Measurements from ENCODE around the gene CDH15.
"Not testable (repeated sequence)": the region's sequence is repeated elsewhere in the genome, so short reads cannot be mapped to it uniquely, and the experiment has no call there.

Gene CDH15

DNA sequence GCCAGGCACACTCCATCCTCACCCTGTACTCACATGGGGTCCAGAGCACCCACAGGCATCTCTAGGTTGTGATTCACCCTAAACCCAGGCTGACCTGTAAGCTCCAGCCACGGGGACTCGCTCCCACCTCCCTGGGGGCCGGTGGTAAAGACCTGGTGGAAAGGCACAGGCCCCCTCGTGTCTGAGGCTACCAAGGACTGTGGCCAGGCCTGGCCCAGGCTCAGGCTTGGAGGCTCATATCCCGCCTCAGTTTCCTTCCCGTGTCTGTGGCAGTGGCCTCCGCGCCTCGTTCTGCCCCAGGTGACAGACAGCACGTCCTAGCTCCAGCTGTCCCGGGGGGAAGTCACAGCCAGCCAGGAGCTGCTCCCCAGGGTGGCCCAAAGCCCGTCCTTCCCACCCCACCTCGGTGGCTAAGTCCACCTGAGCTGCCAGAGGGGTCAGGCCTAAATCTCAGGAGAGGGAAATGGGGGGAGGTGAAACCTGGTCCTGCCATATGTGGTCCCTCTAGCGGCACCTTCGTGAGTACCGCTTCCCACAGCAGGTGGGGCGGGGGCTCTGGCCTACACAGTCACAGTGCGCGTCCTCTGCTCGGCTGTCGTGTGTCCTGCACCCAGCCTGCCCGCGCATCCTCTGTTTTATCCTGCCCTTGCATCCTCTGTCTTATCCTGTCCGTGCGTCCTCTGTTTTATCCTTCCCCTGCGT is 12.6 kb downstream of the CDH15 start:
- no peak for TF ChIP-seq JUND (IDR thresholded peaks at IDR 0.05; ENCODE audit: low read depth)
- in situ Hi-C loops (cut with HindIII; ENCODE audit: low pct_unique_long_range_greater_than_20kb, low sequenced_read_pairs): no loop called here
- no peak for DNase-seq (ENCODE audit: low read depth in 1 of 2, low spot score in 1 of 2)

DNA sequence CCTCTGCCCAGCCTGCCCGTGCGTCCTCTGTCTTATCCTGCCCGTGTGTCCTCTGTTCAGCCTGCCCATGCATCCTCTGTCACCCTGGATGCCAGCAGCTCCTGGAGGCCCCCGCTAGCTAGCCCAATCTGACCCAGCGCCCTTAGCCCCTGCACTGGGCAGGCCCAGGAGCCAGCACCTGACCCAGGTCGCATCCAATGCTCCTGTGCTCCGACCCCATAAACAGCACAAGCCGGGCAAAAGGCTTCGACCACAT is 13.1 kb downstream of the CDH15 start:
- DNase-seq (ENCODE audit: low read depth in 1 of 2, low spot score in 1 of 2): no peak
- no peak for TF ChIP-seq JUND (IDR thresholded peaks at IDR 0.05; ENCODE audit: low read depth)
- in situ Hi-C loops (cut with HindIII; ENCODE audit: low pct_unique_long_range_greater_than_20kb, low sequenced_read_pairs): no loop called here

DNA sequence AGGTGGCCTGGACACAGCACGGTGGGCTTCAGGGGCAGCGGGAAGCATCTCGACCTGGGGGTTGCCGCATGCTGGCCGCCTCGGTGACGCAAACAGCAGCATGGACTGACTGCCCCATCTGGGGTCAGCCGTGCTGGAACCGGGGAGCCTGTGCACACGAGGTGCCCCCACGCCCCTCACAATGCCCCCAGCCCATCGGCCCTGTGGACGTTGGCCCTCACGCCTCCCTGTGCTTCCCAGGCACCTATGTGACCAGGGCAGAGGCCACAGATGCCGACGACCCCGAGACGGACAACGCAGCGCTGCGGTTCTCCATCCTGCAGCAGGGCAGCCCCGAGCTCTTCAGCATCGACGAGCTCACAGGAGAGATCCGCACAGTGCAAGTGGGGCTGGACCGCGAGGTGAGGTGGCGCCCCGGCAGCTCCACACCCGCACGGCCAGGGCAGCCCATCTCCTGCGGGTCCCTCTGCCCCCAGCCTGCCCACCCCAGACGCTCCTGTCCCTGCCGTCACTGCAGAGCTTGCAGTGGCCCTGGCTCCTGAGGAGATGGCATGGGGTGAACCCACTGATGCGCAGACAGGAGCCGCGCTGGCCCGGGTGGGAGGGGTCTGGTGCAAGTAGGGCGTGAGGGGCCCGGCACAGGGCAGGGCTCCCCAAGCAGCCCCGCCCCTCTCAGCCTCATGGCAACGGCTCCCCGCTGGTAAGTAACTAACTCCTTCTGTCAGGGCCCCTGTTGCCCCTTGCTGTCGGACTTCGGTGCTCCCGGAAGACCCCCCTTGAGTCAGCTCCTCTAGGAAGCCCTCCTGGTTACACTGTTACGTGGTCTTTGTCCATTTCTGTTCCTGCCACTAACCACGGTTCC is 13.6 kb downstream of the CDH15 start:
- no peak for DNase-seq (ENCODE audit: low read depth in 1 of 2, low spot score in 1 of 2)
- TF ChIP-seq JUND (IDR thresholded peaks at IDR 0.05; ENCODE audit: low read depth): no peak
- in situ Hi-C loops (cut with HindIII; ENCODE audit: low pct_unique_long_range_greater_than_20kb, low sequenced_read_pairs): no loop called here

DNA sequence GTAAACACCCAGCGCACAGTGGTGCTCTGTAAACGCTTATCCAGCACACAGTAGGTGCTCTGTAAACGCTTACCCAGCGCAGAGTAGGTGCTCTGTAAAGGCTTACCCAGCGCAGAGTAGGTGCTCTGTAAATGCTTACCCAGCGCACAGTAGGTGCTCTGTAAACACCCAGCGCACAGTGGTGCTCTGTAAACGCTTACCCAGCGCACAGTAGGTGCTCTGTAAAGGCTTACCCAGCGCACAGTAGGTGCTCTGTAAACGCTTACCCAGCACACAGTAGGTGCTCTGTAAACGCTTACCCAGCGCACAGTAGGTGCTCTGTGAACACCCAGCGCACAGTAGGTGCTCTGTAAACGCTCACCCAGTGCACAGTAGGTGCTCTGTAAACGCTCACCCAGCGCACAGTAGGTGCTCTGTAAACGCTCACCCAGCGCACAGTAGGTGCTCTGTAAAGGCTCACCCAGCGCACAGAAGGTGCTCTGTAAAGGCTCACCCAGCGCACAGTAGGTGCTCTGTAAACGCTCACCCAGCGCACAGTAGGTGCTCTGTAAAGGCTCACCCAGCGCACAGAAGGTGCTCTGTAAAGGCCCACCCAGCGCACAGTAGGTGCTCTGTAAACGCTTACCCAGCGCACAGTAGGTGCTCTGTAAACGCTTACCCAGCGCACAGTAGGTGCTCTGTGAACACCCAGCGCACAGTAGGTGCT is 14.5 kb downstream of the CDH15 start:
- in situ Hi-C loops (cut with HindIII; ENCODE audit: low pct_unique_long_range_greater_than_20kb, low sequenced_read_pairs); DNase-seq (ENCODE audit: low read depth in 1 of 2, low spot score in 1 of 2): not testable (repeated sequence)

DNA sequence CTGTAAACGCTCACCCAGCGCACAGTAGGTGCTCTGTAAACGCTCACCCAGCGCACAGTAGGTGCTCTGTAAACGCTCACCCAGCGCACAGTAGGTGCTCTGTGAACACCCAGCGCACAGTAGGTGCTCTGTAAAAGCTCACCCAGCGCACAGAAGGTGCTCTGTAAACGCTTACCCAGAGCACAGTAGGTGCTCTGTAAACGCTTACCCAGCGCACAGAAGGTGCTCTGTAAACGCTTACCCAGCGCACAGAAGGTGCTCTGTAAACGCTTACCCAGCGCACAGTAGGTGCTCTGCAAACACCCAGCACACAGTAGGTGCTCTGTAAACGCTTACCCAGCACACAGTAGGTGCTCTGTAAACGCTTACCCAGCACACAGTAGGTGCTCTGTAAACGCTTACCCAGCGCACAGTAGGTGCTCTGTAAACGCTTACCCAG is 15.1 kb downstream of the CDH15 start:
- in situ Hi-C loops (cut with HindIII; ENCODE audit: low pct_unique_long_range_greater_than_20kb, low sequenced_read_pairs); DNase-seq (ENCODE audit: low read depth in 1 of 2, low spot score in 1 of 2): not testable (repeated sequence)

DNA sequence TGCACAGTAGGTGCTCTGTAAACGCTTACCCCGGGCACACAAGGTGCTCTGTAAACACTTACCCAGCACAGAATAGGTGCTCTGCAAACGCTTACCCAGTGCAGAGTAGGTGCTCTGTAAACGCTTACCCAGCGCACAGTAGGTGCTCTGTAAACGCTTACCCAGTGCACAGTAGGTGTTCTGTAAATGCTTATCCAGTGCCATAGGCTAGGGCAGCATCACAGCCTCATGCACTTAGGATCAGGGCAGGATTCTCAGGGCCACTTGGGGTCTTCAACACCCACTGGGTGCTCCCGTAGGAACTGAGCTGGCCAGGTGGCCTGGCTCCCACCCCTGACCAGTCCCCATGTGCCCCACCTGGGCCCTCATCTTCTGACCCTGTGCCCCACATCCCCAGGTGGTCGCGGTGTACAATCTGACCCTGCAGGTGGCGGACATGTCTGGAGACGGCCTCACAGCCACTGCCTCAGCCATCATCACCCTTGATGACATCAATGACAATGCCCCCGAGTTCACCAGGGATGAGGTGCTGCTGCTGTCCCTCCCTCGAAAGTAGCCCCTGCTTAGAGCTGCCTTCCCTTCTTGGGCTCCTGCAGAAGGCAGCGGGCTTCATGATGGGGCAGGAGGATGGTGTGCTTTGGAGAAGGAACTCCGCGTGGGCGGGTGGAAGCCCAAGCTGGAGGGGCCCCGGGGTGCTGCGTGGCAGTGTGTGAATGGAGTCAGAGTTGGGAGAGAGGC is 15.7 kb downstream of the CDH15 start:
- DNase-seq (ENCODE audit: low read depth in 1 of 2, low spot score in 1 of 2): no peak
- TF ChIP-seq JUND (IDR thresholded peaks at IDR 0.05; ENCODE audit: low read depth): no peak
- in situ Hi-C loops (cut with HindIII; ENCODE audit: low pct_unique_long_range_greater_than_20kb, low sequenced_read_pairs): no loop called here

DNA sequence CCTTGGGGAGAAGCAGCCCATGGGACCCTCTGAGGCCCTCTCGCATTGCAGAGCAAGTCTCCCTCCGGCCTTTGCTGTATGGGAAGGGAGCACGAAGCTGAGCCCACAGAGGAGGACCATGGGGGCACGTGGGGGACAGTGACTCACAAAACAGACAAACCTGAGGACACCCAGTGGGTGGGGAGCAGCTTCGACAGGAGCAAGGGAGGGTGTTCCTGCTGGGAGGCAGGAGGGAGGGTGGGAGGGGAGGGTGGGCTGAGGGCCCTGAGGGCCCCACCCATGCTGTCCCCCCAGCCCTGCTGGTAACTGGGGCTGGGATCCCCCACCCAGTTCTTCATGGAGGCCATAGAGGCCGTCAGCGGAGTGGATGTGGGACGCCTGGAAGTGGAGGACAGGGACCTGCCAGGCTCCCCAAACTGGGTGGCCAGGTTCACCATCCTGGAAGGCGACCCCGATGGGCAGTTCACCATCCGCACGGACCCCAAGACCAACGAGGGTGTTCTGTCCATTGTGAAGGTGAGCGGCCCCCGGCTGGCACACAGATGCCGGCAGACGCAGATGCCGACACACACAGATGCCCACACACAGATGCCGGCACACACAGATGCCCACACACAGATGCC is 16.3 kb downstream of the CDH15 start:
- in situ Hi-C loops (cut with HindIII; ENCODE audit: low pct_unique_long_range_greater_than_20kb, low sequenced_read_pairs): no loop called here
- no peak for DNase-seq (ENCODE audit: low read depth in 1 of 2, low spot score in 1 of 2)
- TF ChIP-seq JUND (IDR thresholded peaks at IDR 0.05; ENCODE audit: low read depth): no peak

DNA sequence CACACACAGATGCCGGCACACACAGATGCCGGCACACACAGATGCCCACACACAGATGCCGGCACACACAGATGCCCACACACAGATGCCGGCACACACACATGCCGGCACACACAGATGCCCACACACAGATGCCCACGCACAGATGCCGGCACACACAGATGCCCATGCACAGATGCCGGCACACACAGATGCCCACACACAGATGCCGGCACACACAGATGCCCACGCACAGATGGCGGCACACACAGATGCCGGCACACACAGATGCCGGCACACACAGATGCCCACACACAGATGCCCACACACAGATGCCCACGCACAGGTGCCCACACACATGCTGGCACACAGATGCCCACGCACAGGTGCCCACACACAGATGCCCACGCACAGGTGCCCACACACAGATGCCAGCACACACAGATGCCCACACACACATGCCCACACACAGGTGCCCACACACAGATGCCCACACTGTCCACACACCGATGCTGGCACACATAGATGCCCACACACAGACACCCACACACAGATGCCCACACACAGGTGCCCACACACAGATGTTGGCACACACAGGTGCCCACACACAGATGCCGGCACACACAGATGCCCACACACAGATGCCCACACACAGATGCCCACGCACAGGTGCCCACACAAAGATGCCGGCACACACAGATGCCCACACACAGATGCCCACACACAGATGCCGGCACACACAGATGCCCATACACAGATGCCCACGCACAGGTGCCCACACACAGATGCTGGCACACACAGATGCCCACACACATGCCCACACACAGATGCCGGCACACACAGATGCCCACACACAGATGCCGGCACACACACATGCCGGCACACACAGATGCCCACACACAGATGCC is 17.2 kb downstream of the CDH15 start:
- DNase-seq (ENCODE audit: low read depth in 1 of 2, low spot score in 1 of 2); in situ Hi-C loops (cut with HindIII; ENCODE audit: low pct_unique_long_range_greater_than_20kb, low sequenced_read_pairs): not testable (repeated sequence)

DNA sequence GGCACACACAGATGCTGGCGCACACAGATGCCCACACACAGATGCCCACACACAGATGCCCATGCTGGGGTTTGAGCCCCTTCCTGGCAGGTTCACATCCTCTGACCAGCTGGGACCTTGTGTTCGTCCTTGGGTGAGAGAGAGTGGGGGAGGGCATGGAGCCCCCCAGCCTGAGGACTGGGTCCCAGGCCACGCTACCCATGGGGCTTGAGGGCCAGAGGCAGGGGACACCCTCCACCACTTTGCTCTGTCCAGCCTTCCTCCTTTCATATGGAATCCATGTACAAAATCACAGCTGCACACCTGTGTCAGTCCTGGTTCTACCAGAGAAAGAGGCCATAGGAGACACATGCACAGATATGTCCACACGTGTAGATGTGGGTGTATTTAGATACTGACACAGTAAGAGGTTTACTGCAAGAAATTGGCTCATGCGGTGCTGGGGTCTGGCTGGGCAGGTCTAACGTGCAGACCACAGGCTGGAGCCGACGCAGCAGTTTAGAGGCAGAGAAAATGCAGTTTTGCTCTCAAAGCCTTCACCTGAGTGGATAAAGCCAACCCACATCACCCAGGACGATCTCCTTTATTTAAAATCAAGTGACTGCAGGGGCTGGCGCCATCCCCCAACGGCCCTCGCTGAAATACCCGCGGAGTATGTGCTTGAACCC is 17.9 kb downstream of the CDH15 start:
- no peak for TF ChIP-seq JUND (IDR thresholded peaks at IDR 0.05; ENCODE audit: low read depth)
- DNase-seq (ENCODE audit: low read depth in 1 of 2, low spot score in 1 of 2): no peak
- in situ Hi-C loops (cut with HindIII; ENCODE audit: low pct_unique_long_range_greater_than_20kb, low sequenced_read_pairs): no loop called here

DNA sequence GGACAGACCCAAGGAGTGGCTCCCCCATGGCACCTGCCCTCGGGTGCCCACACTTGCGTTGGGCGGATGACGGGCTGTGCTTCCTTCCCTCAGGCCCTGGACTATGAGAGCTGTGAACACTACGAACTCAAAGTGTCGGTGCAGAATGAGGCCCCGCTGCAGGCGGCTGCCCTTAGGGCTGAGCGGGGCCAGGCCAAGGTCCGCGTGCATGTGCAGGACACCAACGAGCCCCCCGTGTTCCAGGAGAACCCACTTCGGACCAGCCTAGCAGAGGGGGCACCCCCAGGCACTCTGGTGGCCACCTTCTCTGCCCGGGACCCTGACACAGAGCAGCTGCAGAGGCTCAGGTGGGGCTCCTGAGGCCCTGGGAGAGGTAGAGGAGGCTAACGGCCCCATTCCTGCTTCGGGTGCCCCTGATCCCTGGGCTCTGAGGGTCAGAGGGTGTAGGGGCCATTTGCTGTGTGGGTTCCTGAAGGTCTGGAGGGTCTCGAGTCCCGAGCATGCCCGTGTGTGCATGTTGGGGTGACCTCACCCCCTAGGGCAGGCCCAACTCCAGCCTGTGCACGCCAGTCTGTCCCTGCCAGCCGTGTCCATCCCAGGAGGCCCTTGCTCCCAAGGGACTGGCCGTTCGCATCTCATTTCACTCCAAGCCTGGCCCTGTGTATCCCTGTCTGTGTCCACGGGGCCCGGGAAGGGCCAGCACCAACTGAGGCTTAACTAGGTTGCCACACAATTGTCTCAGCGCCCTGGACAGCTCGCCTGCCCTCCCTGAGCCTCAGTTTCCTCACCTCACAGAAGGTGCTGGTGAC is 18.8 kb downstream of the CDH15 start:
- DNase-seq (ENCODE audit: low read depth in 1 of 2, low spot score in 1 of 2): no peak
- in situ Hi-C loops (cut with HindIII; ENCODE audit: low pct_unique_long_range_greater_than_20kb, low sequenced_read_pairs): no loop called here
- no peak for TF ChIP-seq JUND (IDR thresholded peaks at IDR 0.05; ENCODE audit: low read depth)

Measured in T47D (cell line).